NCI-H1694 (cell line): ENCODE data around the gene TRHDE.

Experiments
- DNase-seq: peaks from one replicate; lab custom pipeline; 2025; lab: John Stamatoyannopoulos, UW

The TRHDE gene

DNA sequence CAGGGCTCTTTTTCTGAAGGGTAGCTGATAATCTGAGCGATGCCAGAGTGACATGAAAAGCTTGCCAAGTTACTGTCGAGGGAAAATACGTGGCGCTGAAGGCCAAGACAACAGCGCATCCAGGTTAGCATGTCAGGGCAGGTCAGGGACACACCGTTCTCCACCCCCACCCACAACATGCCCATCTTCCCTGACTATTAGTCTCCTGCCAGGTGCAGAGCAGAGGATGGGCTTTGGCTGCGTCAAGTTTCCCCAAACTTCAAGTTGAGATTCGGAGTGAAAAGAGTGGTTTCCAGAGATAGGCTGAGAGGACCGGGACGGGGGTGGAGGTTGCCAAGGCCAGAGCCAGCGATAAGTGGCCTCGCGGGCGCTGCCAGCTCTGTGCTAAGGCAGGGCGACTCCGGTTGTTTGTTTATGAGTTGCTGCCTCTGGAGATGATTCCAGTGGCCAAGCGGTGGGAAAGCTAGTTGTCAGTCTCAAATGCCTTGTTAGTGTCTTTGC, 1.7 kb downstream of the TRHDE start:
- DNase-seq, result no peak

DNA sequence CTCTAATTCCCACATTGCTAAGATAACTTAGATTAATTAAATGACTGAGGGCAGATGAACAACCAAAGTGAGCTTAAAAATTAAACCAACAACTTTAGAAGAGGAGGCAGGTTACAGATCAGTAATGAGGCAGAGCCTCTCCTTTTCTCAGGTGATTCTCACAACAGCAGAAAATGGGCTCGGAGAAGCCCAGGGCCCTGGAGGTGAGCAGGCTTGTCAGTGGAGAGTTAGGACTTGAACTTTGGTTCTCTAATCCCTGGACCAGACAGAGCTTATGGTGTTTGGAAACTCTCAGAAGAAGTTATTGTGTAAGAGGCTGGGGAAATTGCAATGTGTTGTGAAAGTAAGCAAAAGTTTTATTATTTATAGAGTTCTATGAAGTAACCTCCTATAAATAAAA, 2.8 kb downstream of the TRHDE start:
- DNase-seq, result no peak

DNA sequence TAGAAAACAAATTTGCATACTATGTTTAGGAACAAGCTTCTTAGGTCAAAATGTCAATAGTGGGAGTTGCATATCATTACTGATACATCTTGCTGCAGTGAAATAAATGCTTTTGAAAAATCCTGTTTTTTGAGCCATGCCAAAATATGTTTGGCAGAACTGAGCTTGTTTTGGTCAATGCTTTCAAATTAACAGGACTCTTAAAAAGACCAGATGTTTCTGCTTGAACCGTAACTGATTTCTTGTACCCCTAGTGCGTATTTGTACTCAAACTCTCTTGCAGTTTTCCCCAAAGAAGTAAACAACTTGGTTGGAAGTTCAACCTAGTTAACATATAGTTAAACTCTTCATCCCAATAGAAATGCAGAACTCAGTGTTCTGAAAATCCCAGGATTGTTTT, 3.4 kb downstream of the TRHDE start:
- no peak for DNase-seq

DNA sequence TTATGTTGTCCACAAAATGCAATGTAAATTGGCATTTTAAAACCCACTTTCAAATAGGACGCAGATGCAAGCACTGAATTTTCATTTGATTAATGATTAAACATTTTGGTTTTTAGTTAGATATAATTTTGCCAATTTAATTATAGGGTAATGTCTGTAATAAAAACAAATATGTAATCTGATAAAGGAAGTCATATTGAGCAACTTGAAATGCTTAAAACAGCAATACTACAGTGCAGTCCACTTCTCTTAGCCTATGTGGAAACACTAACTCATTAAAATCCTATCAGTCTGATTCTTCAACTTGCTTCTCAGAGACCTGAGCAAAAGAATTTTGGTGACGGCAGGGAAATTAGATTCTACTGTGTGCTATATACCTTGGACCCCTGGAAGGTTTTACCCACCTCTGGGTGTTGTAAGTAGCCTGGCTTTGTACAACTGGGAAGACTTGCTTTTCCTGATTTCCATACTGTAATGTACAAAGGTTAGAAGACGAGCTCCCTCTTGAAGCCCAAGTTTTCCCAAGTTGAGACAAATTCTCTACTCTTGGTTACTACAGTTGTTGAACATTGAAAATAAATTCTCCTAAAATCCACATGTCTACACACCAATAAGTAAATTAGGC, 4.1 kb downstream of the TRHDE start:
- no peak for DNase-seq

- no peak for DNase-seq
Observed at GRCh38 chr12:72277415-72277814, 5.2 kb downstream of the TRHDE start.

- no peak for DNase-seq
Observed at GRCh38 chr12:72278894-72279293, 6.7 kb downstream of the TRHDE start.

DNA sequence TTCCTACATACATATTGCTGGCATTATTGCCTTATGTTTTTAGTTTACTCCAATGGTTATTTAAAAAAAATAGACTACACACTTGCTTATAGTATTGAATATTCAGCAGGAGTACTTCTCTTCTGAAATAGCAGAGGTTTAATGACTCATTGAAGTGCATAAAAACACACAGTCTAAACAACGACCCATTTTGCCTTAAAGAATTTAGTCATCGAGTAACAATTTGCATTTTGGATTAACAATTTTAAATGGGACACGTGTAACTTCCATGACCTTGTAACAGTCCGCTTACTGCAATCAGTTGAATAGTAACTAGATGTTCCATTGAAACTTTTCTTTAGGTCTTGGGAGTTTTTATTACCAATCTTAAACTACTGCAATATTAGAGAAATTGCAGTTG, 9.0 kb downstream of the TRHDE start:
- DNase-seq, result no peak

DNA sequence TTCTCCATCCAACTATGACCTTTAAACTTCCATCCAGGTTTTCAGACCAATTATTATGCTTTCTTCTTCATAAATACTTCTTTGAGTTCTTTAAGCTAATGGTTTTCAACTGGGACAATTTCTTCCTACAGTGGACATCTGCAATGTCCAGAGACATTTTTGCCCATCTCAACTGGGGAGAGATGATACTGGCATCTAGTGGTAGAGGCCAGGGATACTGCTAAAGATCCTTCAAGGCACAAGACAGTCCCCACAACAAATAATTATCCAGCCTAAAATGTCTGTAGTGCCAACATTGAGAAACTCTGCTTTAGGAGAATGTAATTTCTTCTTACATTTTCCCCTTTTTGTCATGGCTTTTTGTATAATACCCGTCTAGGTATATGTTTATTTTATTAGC, 10.6 kb downstream of the TRHDE start:
- no peak for DNase-seq

- no peak for DNase-seq
Observed at GRCh38 chr12:72285861-72286260, 13.7 kb downstream of the TRHDE start.

DNA sequence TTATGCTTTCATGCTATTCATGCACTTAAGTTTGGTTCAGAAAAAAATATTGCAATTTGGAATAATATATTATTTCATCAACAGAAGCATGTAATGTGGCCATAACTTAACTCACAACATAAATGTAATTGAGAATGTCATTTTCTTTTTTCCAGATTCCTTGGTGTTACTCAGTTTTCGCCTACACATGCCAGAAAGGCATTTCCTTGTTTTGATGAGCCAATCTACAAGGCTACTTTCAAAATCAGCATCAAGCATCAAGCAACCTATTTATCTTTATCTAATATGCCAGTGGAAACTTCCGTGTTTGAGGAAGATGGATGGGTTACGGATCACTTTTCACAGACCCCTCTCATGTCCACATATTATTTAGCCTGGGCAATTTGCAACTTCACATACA, 14.4 kb downstream of the TRHDE start:
- DNase-seq, result no peak

DNA sequence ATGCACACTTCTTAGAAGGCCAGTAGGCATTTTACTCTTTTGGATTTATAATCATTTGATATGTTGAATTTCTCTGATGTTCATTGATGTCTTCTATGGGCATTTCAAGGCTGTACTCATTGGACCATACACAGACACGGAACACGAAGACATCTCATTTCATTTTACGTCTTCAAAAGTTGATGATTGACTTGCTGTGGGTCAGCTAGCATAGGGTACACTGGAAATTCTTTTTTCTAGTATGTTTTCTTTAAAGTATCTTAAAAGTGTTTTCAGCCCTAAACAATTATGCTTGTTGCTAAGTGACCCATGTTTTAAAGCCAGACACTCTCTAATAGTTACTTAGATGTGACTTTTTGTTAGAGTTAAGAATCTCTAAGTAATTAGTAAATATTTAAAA, 16.3 kb downstream of the TRHDE start:
- no peak for DNase-seq

DNA sequence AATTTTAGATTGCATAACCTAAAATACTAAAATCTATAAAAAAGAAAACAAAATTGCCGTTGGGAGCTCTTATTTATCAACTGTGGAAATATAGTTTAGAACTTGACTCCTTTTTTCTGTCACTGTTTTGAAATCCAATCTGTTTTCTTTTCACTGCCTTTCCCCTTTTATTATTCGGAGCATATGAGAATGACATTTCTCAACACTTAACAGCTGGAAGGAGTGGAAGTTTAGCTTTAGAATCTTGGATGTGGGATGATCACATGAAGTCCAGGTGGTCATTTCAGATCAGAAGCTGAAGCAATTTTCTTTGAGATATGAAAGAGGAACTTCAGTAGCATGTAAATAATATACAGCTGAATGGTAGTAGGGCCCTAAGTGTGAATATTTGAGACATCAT, 16.7 kb downstream of the TRHDE start:
- no peak for DNase-seq

DNA sequence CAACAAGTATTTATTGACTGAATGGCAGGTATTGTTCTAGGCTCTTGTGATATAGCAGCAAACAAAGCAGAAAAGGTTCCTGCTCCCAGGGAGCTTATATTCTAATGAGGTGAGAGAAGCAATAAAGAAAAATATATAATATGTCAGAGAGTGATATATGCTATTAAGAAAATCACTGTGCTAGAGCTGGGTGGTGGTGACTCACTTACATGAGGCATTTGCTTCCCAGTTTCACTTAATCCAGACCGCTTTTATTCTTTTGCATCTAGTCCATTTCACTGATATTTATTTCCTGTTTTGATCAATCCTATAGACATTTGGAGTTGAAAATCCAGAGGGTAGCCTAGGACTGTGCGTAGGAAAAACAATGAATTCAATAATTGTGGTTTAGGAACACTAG, 17.5 kb downstream of the TRHDE start:
- no peak for DNase-seq

GRCh38 chr12:72291175-72291574, 19.0 kb downstream of the TRHDE start:
- DNase-seq, result no peak

- no peak for DNase-seq
Observed at GRCh38 chr12:72293701-72294100, 21.5 kb downstream of the TRHDE start.

GRCh38 chr12:72295101-72295500, 22.9 kb downstream of the TRHDE start:
- no peak for DNase-seq

GRCh38 chr12:72295744-72296143, 23.6 kb downstream of the TRHDE start:
- DNase-seq, result no peak

- no peak for DNase-seq
Observed at GRCh38 chr12:72296389-72296788, 24.2 kb downstream of the TRHDE start.

- no peak for DNase-seq
Observed at GRCh38 chr12:72297666-72298065, 25.5 kb downstream of the TRHDE start.

DNA sequence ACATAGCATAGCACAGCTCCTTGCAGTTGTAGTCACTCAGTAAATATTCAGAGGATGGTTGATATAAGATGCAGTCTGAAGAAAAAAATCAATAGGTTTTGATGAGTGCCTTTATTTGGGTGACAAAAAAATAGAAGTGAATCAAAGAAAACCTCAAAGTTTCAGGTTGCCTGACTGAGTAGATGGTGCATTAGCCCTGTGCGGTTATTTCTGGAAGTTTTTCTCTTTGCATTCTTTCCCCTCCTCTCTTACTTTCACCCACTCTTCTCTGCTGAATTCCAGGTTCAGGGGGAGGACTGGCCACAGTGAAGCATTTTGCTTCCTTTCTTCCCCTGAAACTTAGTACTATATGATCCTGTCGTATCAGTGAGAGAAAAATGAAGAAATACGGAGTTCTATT, 28.6 kb downstream of the TRHDE start:
- no peak for DNase-seq

GRCh38 chr12:72304751-72305150, 32.6 kb downstream of the TRHDE start:
- no peak for DNase-seq

DNA sequence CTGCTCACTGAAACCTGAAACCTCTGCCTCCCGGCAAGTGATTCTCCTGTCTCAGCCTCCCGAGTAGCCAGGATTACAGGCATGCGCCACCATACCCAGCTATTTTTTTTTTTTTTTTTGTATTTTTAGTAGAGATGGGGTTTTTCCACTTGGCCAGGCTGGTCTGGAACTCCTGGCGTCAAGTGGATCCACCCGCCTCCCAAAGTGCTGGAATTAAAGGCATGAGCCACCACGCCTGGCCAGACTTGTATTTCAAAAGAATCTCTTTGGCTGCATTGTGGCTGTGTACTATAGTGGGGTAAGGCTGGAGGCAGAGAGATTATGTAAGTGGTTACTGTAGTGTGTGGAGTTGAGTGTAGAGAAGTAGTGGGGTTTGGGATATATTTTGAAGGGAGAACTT, 35.1 kb downstream of the TRHDE start:
- DNase-seq, result no peak

DNA sequence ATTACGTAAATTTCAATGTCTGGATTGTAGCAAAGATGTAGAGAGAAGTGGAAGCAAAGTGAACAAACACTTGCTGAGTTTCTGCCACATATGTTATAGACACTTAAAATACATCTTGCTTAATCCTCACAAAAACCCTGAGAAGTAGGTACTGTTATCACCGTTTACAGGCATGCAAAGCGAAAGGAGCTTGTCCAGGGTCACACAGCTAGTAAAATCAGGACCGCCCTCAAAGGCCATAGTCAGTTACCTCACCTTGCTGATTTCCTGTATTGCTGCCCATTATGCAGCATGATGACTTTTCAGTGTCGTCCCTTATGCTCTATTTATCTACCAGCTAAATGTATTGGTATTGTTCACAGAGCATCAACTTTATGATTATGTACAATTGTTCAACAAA, 39.8 kb downstream of the TRHDE start:
- no peak for DNase-seq

- no peak for DNase-seq
Observed at GRCh38 chr12:72313806-72314205, 41.6 kb downstream of the TRHDE start.

- no peak for DNase-seq
Observed at GRCh38 chr12:72315858-72316257, 43.7 kb downstream of the TRHDE start.
